GM19468 (cell line): Measurements from ENCODE around the gene PDSS2.
A peak's percentile ranks its signal among the peaks of the same experiment; 100 is the strongest.
"Not testable (repeated sequence)": the region's sequence is repeated elsewhere in the genome, so short reads cannot be mapped to it uniquely, and the experiment has no call there.

ENCODE experiments used
- ATAC-seq: cut with Tn5 transposase; IDR thresholded peaks from one replicate; pipeline ENCODE4 v1.9.1; 2021; ENCODE audit warnings: mild to moderate bottlenecking, moderate library complexity, moderate number of reproducible peaks; ENCODE audit not compliant: unreplicated experiment; ENCODE audit errors: extremely low read depth

PDSS2 gene

GRCh38 chr6:107136324-107136723 lies 323.0 kb downstream of the PDSS2 start:
- not testable (repeated sequence) for ATAC-seq

- not testable (repeated sequence) for ATAC-seq
Observed at GRCh38 chr6:107135048-107135680, 324.2 kb downstream of the PDSS2 start.

- ATAC-seq: no peak
Observed at GRCh38 chr6:107132330-107132954, 326.9 kb downstream of the PDSS2 start.

- peak; percentile 34 for ATAC-seq
Observed at GRCh38 chr6:107129370-107129925, 329.9 kb downstream of the PDSS2 start.

- ATAC-seq: no peak
Observed at GRCh38 chr6:107128577-107128976, 330.8 kb downstream of the PDSS2 start.

- ATAC-seq: no peak
Observed at GRCh38 chr6:107128175-107128574, 331.2 kb downstream of the PDSS2 start.

GRCh38 chr6:107125771-107126170 lies 333.6 kb downstream of the PDSS2 start:
- ATAC-seq: no peak

- ATAC-seq: no peak
Observed at GRCh38 chr6:107124934-107125348, 334.4 kb downstream of the PDSS2 start.

- ATAC-seq: no peak
Observed at GRCh38 chr6:107123501-107123900, 335.9 kb downstream of the PDSS2 start.

GRCh38 chr6:107122748-107123147 lies 336.6 kb downstream of the PDSS2 start:
- ATAC-seq: no peak

- ATAC-seq: no peak
Observed at GRCh38 chr6:107121964-107122495, 337.3 kb downstream of the PDSS2 start.

- no peak for ATAC-seq
Observed at GRCh38 chr6:107121266-107121665, 338.1 kb downstream of the PDSS2 start.

- ATAC-seq: no peak
Observed at GRCh38 chr6:107120404-107120803, 339.0 kb downstream of the PDSS2 start.

- ATAC-seq: no peak
Observed at GRCh38 chr6:107118976-107119375, 340.4 kb downstream of the PDSS2 start.

- ATAC-seq: not testable (repeated sequence)
Observed at GRCh38 chr6:107118540-107118939, 340.8 kb downstream of the PDSS2 start.

- ATAC-seq: no peak
Observed at GRCh38 chr6:107116931-107117330, 342.4 kb downstream of the PDSS2 start.

- ATAC-seq: no peak
Observed at GRCh38 chr6:107116328-107116892, 343.0 kb downstream of the PDSS2 start.

- no peak for ATAC-seq
Observed at GRCh38 chr6:107115695-107116327, 343.6 kb downstream of the PDSS2 start.

GRCh38 chr6:107114926-107115694 lies 344.3 kb downstream of the PDSS2 start, which contains the start of gene BEND3:
Gene BEND3 (minus strand): TSS chr6:107115515. CDS start chr6:107099285, 16,230 bp downstream.
- ATAC-seq: no peak
